ENCODE results near the gene CHAMP1. TPM values are rescaled to one million over a fixed set of nuclear protein-coding genes. Genes with fewer than 3 reads are reported as not detected.

CHAMP1 gene
- total RNA-seq (ENCODE audit: low replicate concordance) = 19.2 and 37.0 TPM in 2 replicates
- long read RNA-seq = 0 reads

GRCh38 chr13:114314074-114314912, at the start of gene CHAMP1:
Gene CHAMP1, plus strand, starts transcription at chr13:114314503. Its CDS starts 9,340 bp downstream, at chr13:114323843.
- Mint-ChIP-seq H3K36me3 (peaks cover 6% of the 10 kb centered on the region), H3K27ac (peak within 1 kb of the TSS; percentile 84), H3K9me3 (no peaks in the 10 kb centered on the region), H3K4me3 (peak within 1 kb of the TSS; percentile 89), H3K27me3 (no peaks in the 10 kb centered on the region), H3K4me1 (ENCODE audit: unreplicated experiment) (peaks cover 12% of the 10 kb centered on the region)
- peak; percentile 29 for TF ChIP-seq CTCF (conservative IDR thresholded peaks at IDR 0.05)
- DNase-seq (ENCODE audit: extremely low spot score, unreplicated experiment) = peak; percentile 96

- Mint-ChIP-seq H3K27ac (no peak overlapping the region), H3K4me1 (ENCODE audit: unreplicated experiment) (no peaks in the 10 kb centered on the region), H3K36me3 (peaks cover 48% of the 10 kb centered on the region)
Measured at GRCh38 chr13:114264886-114265611, 49.3 kb upstream of the CHAMP1 start.

GRCh38 chr13:114266241-114266640, 48.1 kb upstream of the CHAMP1 start:
- no peak for DNase-seq (ENCODE audit: extremely low spot score, unreplicated experiment)
- Mint-ChIP-seq H3K4me1 (ENCODE audit: unreplicated experiment) (no peaks in the 10 kb centered on the region), H3K9me3 (no peaks in the 10 kb centered on the region), H3K36me3 (peaks cover 44% of the 10 kb centered on the region), H3K27me3 (no peaks in the 10 kb centered on the region), H3K27ac (no peak overlapping the region), H3K4me3 (no peak overlapping the region)
- TF ChIP-seq CTCF (conservative IDR thresholded peaks at IDR 0.05) = no peak

More at GRCh38 chr13:114264886-114265611, 49.3 kb upstream of the CHAMP1 start:
- Mint-ChIP-seq H3K4me3 (no peak overlapping the region), H3K27me3 (no peaks in the 10 kb centered on the region), H3K9me3 (no peaks in the 10 kb centered on the region)
- no peak for DNase-seq (ENCODE audit: extremely low spot score, unreplicated experiment)
- no peak for TF ChIP-seq CTCF (conservative IDR thresholded peaks at IDR 0.05)

GRCh38 chr13:114268344-114269280, 45.7 kb upstream of the CHAMP1 start:
- no peaks in the 10 kb centered on the region for H3K4me1 Mint-ChIP-seq (ENCODE audit: unreplicated experiment)
- H3K4me3 Mint-ChIP-seq = no peak overlapping the region
- no peak for DNase-seq (ENCODE audit: extremely low spot score, unreplicated experiment)
- TF ChIP-seq CTCF (conservative IDR thresholded peaks at IDR 0.05) = no peak
- no peaks in the 10 kb centered on the region for H3K9me3 Mint-ChIP-seq
- H3K36me3 Mint-ChIP-seq = peaks cover 44% of the 10 kb centered on the region
- H3K27me3 Mint-ChIP-seq = no peaks in the 10 kb centered on the region
- H3K27ac Mint-ChIP-seq = no peak overlapping the region

- H3K4me1 Mint-ChIP-seq (ENCODE audit: unreplicated experiment) = no peaks in the 10 kb centered on the region
- H3K4me3 Mint-ChIP-seq = no peak overlapping the region
- H3K27ac Mint-ChIP-seq = no peak overlapping the region
- no peak for TF ChIP-seq CTCF (conservative IDR thresholded peaks at IDR 0.05)
- H3K36me3 Mint-ChIP-seq = peaks cover 44% of the 10 kb centered on the region
- H3K9me3 Mint-ChIP-seq = no peaks in the 10 kb centered on the region
- H3K27me3 Mint-ChIP-seq = no peaks in the 10 kb centered on the region
- no peak for DNase-seq (ENCODE audit: extremely low spot score, unreplicated experiment)
Measured at GRCh38 chr13:114269281-114269770, 45.0 kb upstream of the CHAMP1 start.

All from type B pancreatic cell (in vitro differentiated cells).